Peyer's patch (tissue), 4 donors: ENCODE results near the gene TINAGL1.

Experiments
- CTCF ChIP-seq, 6 experiments: fragments of 450-650 bp in 4 of 6; fragments of 200-600 bp in 2 of 6; sonication (generic) in 1 of 6; IDR thresholded peaks; one replicate each; pipeline ENCODE4 v1.5.1; 2017 to 2019; ENCODE audit warnings: antibody characterized with exemption in 6 of 6, mild to moderate bottlenecking in 3 of 6, moderate library complexity in 1 of 6
- POLR2A ChIP-seq, 2 donors: fragments of 450-650 bp; IDR thresholded peaks; one replicate each; pipeline ENCODE4 v1.5.1; 2017; ENCODE audit warnings: antibody characterized with exemption in 2 of 2, mild to moderate bottlenecking in 2 of 2, moderate library complexity in 2 of 2

- TF ChIP-seq CTCF (IDR thresholded peaks at IDR 0.05): no peak
- TF ChIP-seq POLR2A (IDR thresholded peaks at IDR 0.05): no peak
These were observed 5.4 kb upstream of the TINAGL1 start for GRCh38 chr1:31570906-31571305.
